ENCODE measurements around the gene CTTNBP2. TPM values are rescaled to one million over a fixed set of nuclear protein-coding genes. Genes with fewer than 3 reads are reported as not detected.
A peak's percentile ranks its signal among the peaks of the same experiment; 100 is the strongest.

The CTTNBP2 gene
- total and polyA plus RNA-seq, 2 of the 4 experiments (the other 2 are of a cell fraction): 6.6 to 11.3 TPM

DNA sequence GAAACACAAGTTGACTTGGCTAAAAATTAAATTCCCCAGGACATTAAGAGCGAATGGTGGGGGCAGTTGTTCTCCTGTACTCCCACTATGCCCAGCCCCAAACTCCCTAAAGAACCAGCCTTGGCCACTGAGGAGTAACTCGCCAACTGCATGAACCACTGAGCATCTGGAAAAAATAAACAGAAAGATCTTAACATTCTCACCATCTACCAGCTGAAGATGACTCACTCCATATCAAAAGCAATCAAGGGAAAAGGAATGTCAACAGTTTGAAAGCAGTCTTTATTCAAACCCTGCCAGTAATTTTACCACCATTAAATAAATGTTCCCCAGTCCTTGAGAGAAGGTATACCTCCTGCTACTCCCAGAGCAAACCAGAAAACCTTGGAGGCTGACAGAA lies 45.4 kb downstream of the CTTNBP2 start:
- dilution Hi-C loops (cut with HindIII; ENCODE audit: low sequenced_read_pairs, unreplicated experiment) (no loop called here), intact Hi-C loops (cut with micrococcal nuclease) (loop anchor here (2.0 kb wide), 1 partner anchor 17 kb away; no protein-coding TSS in a partner anchor), in situ Hi-C loops (cut with MboI; ENCODE audit: low sequenced_read_pairs) (no loop called here)
- H2BK15ac ChIP-seq (ENCODE audit: low read depth, low read length): no peak overlapping the region
- H2AFZ ChIP-seq (replicated peaks; ENCODE audit: low read length, poor library complexity): no peak overlapping the region
- no TSS peak for BruUV-seq (replicated peaks)
- peak overlapping the region; percentile 88; the same call in 1 of the 2 replicates for H2BK20ac ChIP-seq (ENCODE audit: low read depth, low read length)
- H3K9me1 ChIP-seq (ENCODE audit: insufficient read depth, low read length): peaks cover 6% of the 10 kb centered on the region
- no peak overlapping the region for H4K5ac ChIP-seq (ENCODE audit: low read depth, low read length)
- peaks cover 0 to 18% of the 10 kb centered on the region in 2 experiments; a peak in 2 of 4 replicates for H3K79me1 ChIP-seq (ENCODE audit: low read depth in 1 of 2, low read length in 2 of 2)
- H3K9me3 ChIP-seq (ENCODE audit: control insufficient read depth, insufficient read depth, low read length): no peaks in the 10 kb centered on the region
- H2BK120ac ChIP-seq (ENCODE audit: low read depth, low read length): peak overlapping the region; percentile 71; the same call in 1 of the 2 replicates
- peak overlapping the region; percentile 79; the same call in 1 of the 2 replicates for H3K27ac ChIP-seq (ENCODE audit: insufficient read depth, low read length)
- no peak overlapping the region for H3K9ac ChIP-seq (ENCODE audit: low read depth, low read length)
- CTCF ChIA-PET: no interaction called here
- peak overlapping the region; percentile 72 for H2BK5ac ChIP-seq (ENCODE audit: low read depth, low read length, poor library complexity, severe bottlenecking)
- DNase-seq: peak; percentile 91
- peaks cover 10% of the 10 kb centered on the region for H3K4me1 ChIP-seq (ENCODE audit: control insufficient read depth, insufficient read depth, low read length)
- H2AK5ac ChIP-seq (ENCODE audit: low read depth, low read length): no peak overlapping the region
- H3K36me3 ChIP-seq (ENCODE audit: control insufficient read depth, insufficient read depth, low read length): no peaks in the 10 kb centered on the region
- H3K4me3 ChIP-seq (ENCODE audit: insufficient read depth, low read depth, low read length): no peak overlapping the region
- H4K8ac ChIP-seq (ENCODE audit: low read depth in 2 of 2, low read length in 2 of 2): 0 out of 4 replicates have a peak overlapping the region, but pooled peaks of 1 of the 2 experiments have one; percentile 79
- no peak overlapping the region; the same call in 1 of the 2 replicates for H3K23ac ChIP-seq (ENCODE audit: low read depth, low read length)
- WGBS, 2 experiments (ENCODE audit: extremely low coverage in 2 of 2, insufficient read length in 1 of 2): no CpG with 5 or more reads among the region's 2 CpGs
- TF ChIP-seq RAD21 (IDR thresholded peaks at IDR 0.05; ENCODE audit: low read length) (no peak), USF2 (IDR thresholded peaks at IDR 0.05; ENCODE audit: low read depth, low read length) (no peak), MAZ (IDR thresholded peaks at IDR 0.05; ENCODE audit: borderline replicate concordance, low read depth, low read length) (no peak), FOS (IDR thresholded peaks at IDR 0.05; ENCODE audit: low read depth, low read length) (peak; percentile 90), MXI1 (IDR thresholded peaks at IDR 0.05; ENCODE audit: borderline replicate concordance, low read depth, low read length) (no peak), MAFK (IDR thresholded peaks at IDR 0.05; ENCODE audit: low read depth, low read length) (no peak), POLR2A (IDR thresholded peaks at IDR 0.05; ENCODE audit: low read depth, low read length) (no peak), CTCF (conservative IDR thresholded peaks at IDR 0.05; ENCODE audit: low read depth, low read length) (no peak), BHLHE40 (IDR thresholded peaks at IDR 0.05; ENCODE audit: low read depth, low read length) (0 out of 2 replicates have a peak, but pooled peaks have one; percentile 34)
- H3K18ac ChIP-seq (ENCODE audit: low read depth, low read length): no peak overlapping the region; the same call in 1 of the 2 replicates
- H4K20me1 ChIP-seq (ENCODE audit: insufficient read depth, low read length): peaks cover 4% of the 10 kb centered on the region; the same call in 1 of the 2 replicates
- H3K27me3 ChIP-seq (ENCODE audit: control insufficient read depth, insufficient read depth, low read length): no peaks in the 10 kb centered on the region
- H3K56ac ChIP-seq (ENCODE audit: extremely low read depth, insufficient read depth, low read length): peak overlapping the region; percentile 30; the same call in 1 of the 2 replicates
- peak overlapping the region; percentile 85; the same call in 1 of the 2 replicates for H3K4ac ChIP-seq (ENCODE audit: low read depth, low read length)
- no peak overlapping the region for H3K14ac ChIP-seq (replicated peaks; ENCODE audit: low read depth, low read length)
- H3K4me2 ChIP-seq (ENCODE audit: low read depth, low read length): peak overlapping the region; percentile 54
- no peak overlapping the region for H4K91ac ChIP-seq (ENCODE audit: insufficient read depth, low read depth, low read length)
- peak; percentile 78 for ATAC-seq (ENCODE audit: low read depth)
- H2AK9ac ChIP-seq (replicated peaks; ENCODE audit: low read depth, low read length, poor library complexity): no peak overlapping the region
- POLR2A ChIA-PET (ENCODE audit: unreplicated experiment): no interaction called here
